HCT116 (cell line): ENCODE measurements around the gene MALSU1. TPM values are rescaled to one million over a fixed set of nuclear protein-coding genes. Genes with fewer than 3 reads are reported as not detected.

Experiments used
- ATAC-seq: fragments of 200-7000 bp; cut with Tn5 transposase; 2 replicates; pipeline ENCODE4 v1.9.1; 2020; ENCODE audit warnings: mild to moderate bottlenecking, moderate library complexity
- BruUV-seq: library from RNA; stranded (reverse); fragments of 400-500 nt; replicated peaks from 2 replicates; lab custom pipeline; 2021; lab: Mats Ljungman, UMichigan
- CTCF ChIA-PET: fragments of 300-600 bp; sonication (Branson Sonifier 250); formaldehyde crosslinking; loops from one replicate; lab custom pipeline; 2021; ENCODE audit warnings: antibody characterized with exemption; lab: Charles Lee
- POLR2A ChIA-PET: fragments of 300-600, 350-600 bp; sonication (Branson Sonifier 250); formaldehyde crosslinking; loops from one replicate; lab custom pipeline; 2021; ENCODE audit warnings: antibody characterized with exemption; lab: Charles Lee
- RAD21 ChIA-PET, 2 experiments: fragments of 300-600 bp; sonication (Branson Sonifier 250); formaldehyde crosslinking; loops; one replicate each; lab custom pipeline; 2023; ENCODE audit warnings: low total read pairs in 2 of 2; ENCODE audit not compliant: uncharacterized antibody in 2 of 2, unreplicated experiment in 2 of 2, low non-redundant PET in 1 of 2; lab: Charles Lee
- DNase-seq: peaks from one replicate; pipeline ENCODE4 v3.0.0-alpha.2; 2010; ENCODE audit warnings: low read depth, low spot score
- H2AFZ ChIP-seq: fragments of 200-600 bp; shearing (Covaris generic), sonication (generic); 2 replicates; pipeline ENCODE4 v1.6.1; 2017; ENCODE audit warnings: low read depth, mixed run types, mixed read lengths, antibody characterized with exemption, low read length; ENCODE audit not compliant: poor library complexity, severe bottlenecking
- H3K27ac ChIP-seq: 2 replicates; pipeline ENCODE4 v1.5.1; 2012; ENCODE audit warnings: low read depth, low read length
- H3K27me3 ChIP-seq: fragments of 200-600 bp; sonication (generic); 2 replicates; pipeline ENCODE4 v1.6.1; 2016; ENCODE audit warnings: mixed run types, low read length, mixed read lengths; ENCODE audit not compliant: insufficient read depth
- H3K36me3 ChIP-seq, 2 experiments: fragments of 200-500 bp in 1 of 2; fragments of 200-600 bp in 1 of 2; sonication (Bioruptor generic) in 1 of 2; sonication (generic) in 1 of 2; 2 replicates each; pipeline versions ENCODE4 v1.5.1 to v1.6.1; 2014 to 2016; ENCODE audit warnings: low read length in 2 of 2, inconsistent platforms in 1 of 2, mixed read lengths in 1 of 2, mixed run types in 1 of 2; ENCODE audit not compliant: insufficient read depth in 2 of 2, control insufficient read depth in 1 of 2
- H3K4me1 ChIP-seq, 2 experiments: fragments of 200-600 bp in 1 of 2; sonication (generic) in 1 of 2; 2 replicates each; pipeline versions ENCODE4 v1.5.1 to v1.6.1; 2012 to 2017; ENCODE audit warnings: low read length in 2 of 2, inconsistent platforms in 1 of 2, mild to moderate bottlenecking in 1 of 2, mixed read lengths in 1 of 2, mixed run types in 1 of 2, moderate library complexity in 1 of 2; ENCODE audit not compliant: insufficient read depth in 2 of 2, control insufficient read depth in 1 of 2
- H3K4me2 ChIP-seq: fragments of 200-600 bp; sonication (generic); 2 replicates; pipeline ENCODE4 v1.6.1; 2017; ENCODE audit warnings: mixed run types, low read length, mixed read lengths
- H3K4me3 ChIP-seq, 2 experiments: fragments of 200-600 bp in 1 of 2; sonication (generic) in 1 of 2; replicated peaks in 1 of 2; 2 replicates each; pipeline ENCODE4 v1.5.1; 2011 to 2016; ENCODE audit warnings: low read length in 2 of 2, control low read depth in 1 of 2, low read depth in 1 of 2, mild to moderate bottlenecking in 1 of 2, mixed read lengths in 1 of 2, mixed run types in 1 of 2
- H3K79me2 ChIP-seq: fragments of 200-600 bp; sonication (generic); 2 replicates; pipeline ENCODE4 v1.6.1; 2017; ENCODE audit warnings: mild to moderate bottlenecking, mixed run types, low read length, moderate library complexity, mixed read lengths; ENCODE audit not compliant: insufficient read depth
- H3K9ac ChIP-seq: fragments of 200-600 bp; sonication (generic); 2 replicates; pipeline ENCODE4 v1.6.1; 2016; ENCODE audit warnings: low read length, mixed read lengths
- H3K9me2 ChIP-seq: fragments of 200-600 bp; sonication (generic), shearing (Covaris generic); 2 replicates; pipeline ENCODE4 v1.6.1; 2017; ENCODE audit warnings: mixed run types, mild to moderate bottlenecking, moderate library complexity; ENCODE audit not compliant: insufficient read depth
- H3K9me3 ChIP-seq, 2 experiments: fragments of 200-500 bp in 1 of 2; fragments of 200-600 bp in 1 of 2; sonication (Bioruptor generic) in 1 of 2; sonication (generic) in 1 of 2; 2 replicates each; pipeline ENCODE4 v1.6.1; 2014 to 2017; ENCODE audit warnings: low read length in 2 of 2, mixed read lengths in 2 of 2, inconsistent platforms in 1 of 2, low read depth in 1 of 2, mild to moderate bottlenecking in 1 of 2, mixed run types in 1 of 2, moderate library complexity in 1 of 2; ENCODE audit not compliant: control insufficient read depth in 1 of 2, insufficient read depth in 1 of 2
- H4K20me1 ChIP-seq: fragments of 200-600 bp; sonication (generic), shearing (Covaris generic); 2 replicates; pipeline ENCODE4 v1.6.1; 2017; ENCODE audit warnings: mixed run types, mild to moderate bottlenecking, moderate library complexity; ENCODE audit not compliant: insufficient read depth
- CBX3 ChIP-seq: IDR thresholded peaks from 2 replicates; pipeline ENCODE4 v1.6.1; 2012; ENCODE audit warnings: low read depth
- CEBPB ChIP-seq: IDR thresholded peaks from 2 replicates; pipeline ENCODE4 v1.6.1; 2012; ENCODE audit warnings: low read depth
- CTCF ChIP-seq, 3 experiments: fragments of 200-600 bp in 1 of 3; sonication (generic) in 1 of 3; IDR thresholded peaks in 2 of 3; conservative IDR thresholded peaks in 1 of 3; 2 replicates each; pipeline ENCODE4 v1.5.1; 2012 to 2017; ENCODE audit warnings: low read depth in 2 of 3, low read length in 2 of 3, antibody characterized with exemption in 1 of 3, borderline replicate concordance in 1 of 3, control low read depth in 1 of 3, mild to moderate bottlenecking in 1 of 3, mixed read lengths in 1 of 3, mixed run types in 1 of 3, moderate library complexity in 1 of 3; ENCODE audit not compliant: insufficient read depth in 1 of 3
- EGR1 ChIP-seq: IDR thresholded peaks from 2 replicates; pipeline ENCODE4 v1.6.1; 2012; ENCODE audit warnings: low read depth
- ELF1 ChIP-seq: IDR thresholded peaks from 2 replicates; pipeline ENCODE4 v1.6.1; 2012; ENCODE audit warnings: low read depth, borderline replicate concordance
- EZH2phosphoT487 ChIP-seq: fragments of 200-600 bp; IDR thresholded peaks from 2 replicates; pipeline ENCODE4 v1.6.1; 2018; ENCODE audit warnings: antibody characterized with exemption, borderline replicate concordance
- JUND ChIP-seq: IDR thresholded peaks from 2 replicates; pipeline ENCODE4 v1.6.1; 2012
- POLR2AphosphoS5 ChIP-seq: IDR thresholded peaks from 2 replicates; pipeline ENCODE4 v1.6.1; 2011; ENCODE audit warnings: mild to moderate bottlenecking, low read depth, low read length, moderate library complexity
- RAD21 ChIP-seq: IDR thresholded peaks from 2 replicates; pipeline ENCODE4 v1.6.1; 2012; ENCODE audit warnings: low read depth, mild to moderate bottlenecking
- REST ChIP-seq: IDR thresholded peaks from 2 replicates; pipeline ENCODE4 v1.6.1; 2012; ENCODE audit warnings: low read depth
- SIN3A ChIP-seq: IDR thresholded peaks from 2 replicates; pipeline ENCODE4 v1.6.1; 2012; ENCODE audit warnings: low read depth
- SP1 ChIP-seq: IDR thresholded peaks from 2 replicates; pipeline ENCODE4 v1.6.1; 2012; ENCODE audit warnings: low read depth
- TCF7L2 ChIP-seq: IDR thresholded peaks from 2 replicates; pipeline ENCODE4 v1.7.0; 2011; ENCODE audit warnings: borderline replicate concordance, inconsistent platforms; ENCODE audit not compliant: insufficient read depth, insufficient read length; ENCODE audit errors: extremely low read depth
- ZNF274 ChIP-seq: fragments of 200-500 bp; sonication (Bioruptor generic); IDR thresholded peaks from 2 replicates; pipeline ENCODE4 v1.6.1; 2014; ENCODE audit warnings: mild to moderate bottlenecking, low read depth, low read length, inconsistent platforms
- intact Hi-C: fragments of 100-400 bp; cut with micrococcal nuclease; formaldehyde crosslinking; loops from 2 replicates; pipeline ENCODE4 v1.10.0; 2022
- total RNA-seq: library from RNA; stranded (reverse); gene quantifications from one replicate; pipeline ENCODE4 v1.2.1, GENCODE V29; 2021; ENCODE audit not compliant: unreplicated experiment
- TF ChIP-seq, protein P1 (sequence below): IDR thresholded peaks from 2 replicates; pipeline ENCODE4 v1.6.1; 2011; ENCODE audit warnings: mild to moderate bottlenecking, low read length, moderate library complexity; ENCODE audit not compliant: insufficient replicate concordance; ENCODE audit errors: extremely low read depth
- TF ChIP-seq, protein P2 (sequence below): IDR thresholded peaks from 2 replicates; pipeline ENCODE4 v1.6.1; 2012

MALSU1 gene
- total RNA-seq, 1 experiment from 2014 or later = 105 TPM

DNA sequence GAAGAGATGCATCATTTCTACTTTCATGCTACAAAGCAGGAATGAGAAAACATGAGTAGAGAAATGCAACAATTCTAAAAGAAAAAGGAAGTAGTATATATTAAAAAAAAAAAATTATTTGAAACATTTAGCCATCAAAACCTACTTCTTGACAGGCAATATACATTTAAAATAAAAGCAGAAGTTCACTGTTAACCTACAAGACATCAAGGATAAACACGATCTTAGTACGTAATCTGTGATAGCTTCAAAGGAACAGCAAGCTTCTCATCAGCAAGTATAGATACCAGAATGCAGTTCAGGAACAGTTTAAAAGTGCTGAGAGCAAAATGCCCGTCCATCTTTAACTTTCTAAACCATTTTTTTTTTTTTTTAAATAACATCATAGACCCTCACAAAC lies 36.9 kb downstream of the MALSU1 start:
- Histone ChIP-seq H3K9me2 (no peaks in the 10 kb centered on the region), H3K79me2 (peaks cover 11% of the 10 kb centered on the region; the same call in 1 of the 2 replicates), H3K4me3 (no peak overlapping the region), H3K4me2 (peak overlapping the region; percentile 32; the same call in 1 of the 2 replicates), H3K36me3 (peaks cover 36 to 60% of the 10 kb centered on the region in 2 experiments), H3K27ac (peak overlapping the region; percentile 43; the same call in 1 of the 2 replicates), H4K20me1 (peaks cover 7% of the 10 kb centered on the region; the same call in 1 of the 2 replicates), H3K9ac (no peak overlapping the region), H2AFZ (no peak overlapping the region), H3K4me1 (peaks cover 50 to 57% of the 10 kb centered on the region in 2 experiments), H3K9me3 (peaks cover 0 to 8% of the 10 kb centered on the region in 2 experiments; a peak in 1 of 4 replicates), H3K27me3 (no peaks in the 10 kb centered on the region)
- ATAC-seq (no peak), DNase-seq (no peak)
- BruUV-seq = no TSS peak
- TF ChIP-seq SIN3A (no peak), TCF7L2 (no peak), EZH2phosphoT487 (no peak), RAD21 (no peak), JUND (no peak), CEBPB (no peak), ELF1 (no peak), POLR2AphosphoS5 (no peak), CTCF (IDR thresholded peaks at IDR 0.05 in 2 of 3, conservative IDR thresholded peaks at IDR 0.05 in 1 of 3; ENCODE audit: borderline replicate concordance in 1 of 3, insufficient read depth in 1 of 3, low read depth in 2 of 3, low read length in 2 of 3) (no peak), EGR1 (no peak), SP1 (no peak), REST (no peak), CBX3 (no peak), ZNF274 (no peak)
- TF ChIP-seq, protein P1, sequence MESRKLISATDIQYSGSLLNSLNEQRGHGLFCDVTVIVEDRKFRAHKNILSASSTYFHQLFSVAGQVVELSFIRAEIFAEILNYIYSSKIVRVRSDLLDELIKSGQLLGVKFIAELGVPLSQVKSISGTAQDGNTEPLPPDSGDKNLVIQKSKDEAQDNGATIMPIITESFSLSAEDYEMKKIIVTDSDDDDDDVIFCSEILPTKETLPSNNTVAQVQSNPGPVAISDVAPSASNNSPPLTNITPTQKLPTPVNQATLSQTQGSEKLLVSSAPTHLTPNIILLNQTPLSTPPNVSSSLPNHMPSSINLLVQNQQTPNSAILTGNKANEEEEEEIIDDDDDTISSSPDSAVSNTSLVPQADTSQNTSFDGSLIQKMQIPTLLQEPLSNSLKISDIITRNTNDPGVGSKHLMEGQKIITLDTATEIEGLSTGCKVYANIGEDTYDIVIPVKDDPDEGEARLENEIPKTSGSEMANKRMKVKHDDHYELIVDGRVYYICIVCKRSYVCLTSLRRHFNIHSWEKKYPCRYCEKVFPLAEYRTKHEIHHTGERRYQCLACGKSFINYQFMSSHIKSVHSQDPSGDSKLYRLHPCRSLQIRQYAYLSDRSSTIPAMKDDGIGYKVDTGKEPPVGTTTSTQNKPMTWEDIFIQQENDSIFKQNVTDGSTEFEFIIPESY = no peak
- TF ChIP-seq, protein P2, sequence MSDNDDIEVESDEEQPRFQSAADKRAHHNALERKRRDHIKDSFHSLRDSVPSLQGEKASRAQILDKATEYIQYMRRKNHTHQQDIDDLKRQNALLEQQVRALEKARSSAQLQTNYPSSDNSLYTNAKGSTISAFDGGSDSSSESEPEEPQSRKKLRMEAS = no peak
- ChIA-PET CTCF (no interaction called here), RAD21 (no interaction called here), POLR2A (interaction anchor here (1.0 kb wide), 1 partner anchor 11 kb away, joined by 3 read pairs; no protein-coding TSS in a partner anchor)
- intact Hi-C loops = no loop called here
